ENCODE results near the gene SHMT2.
A peak's percentile ranks its signal among the peaks of the same experiment; 100 is the strongest.

SHMT2 gene

DNA sequence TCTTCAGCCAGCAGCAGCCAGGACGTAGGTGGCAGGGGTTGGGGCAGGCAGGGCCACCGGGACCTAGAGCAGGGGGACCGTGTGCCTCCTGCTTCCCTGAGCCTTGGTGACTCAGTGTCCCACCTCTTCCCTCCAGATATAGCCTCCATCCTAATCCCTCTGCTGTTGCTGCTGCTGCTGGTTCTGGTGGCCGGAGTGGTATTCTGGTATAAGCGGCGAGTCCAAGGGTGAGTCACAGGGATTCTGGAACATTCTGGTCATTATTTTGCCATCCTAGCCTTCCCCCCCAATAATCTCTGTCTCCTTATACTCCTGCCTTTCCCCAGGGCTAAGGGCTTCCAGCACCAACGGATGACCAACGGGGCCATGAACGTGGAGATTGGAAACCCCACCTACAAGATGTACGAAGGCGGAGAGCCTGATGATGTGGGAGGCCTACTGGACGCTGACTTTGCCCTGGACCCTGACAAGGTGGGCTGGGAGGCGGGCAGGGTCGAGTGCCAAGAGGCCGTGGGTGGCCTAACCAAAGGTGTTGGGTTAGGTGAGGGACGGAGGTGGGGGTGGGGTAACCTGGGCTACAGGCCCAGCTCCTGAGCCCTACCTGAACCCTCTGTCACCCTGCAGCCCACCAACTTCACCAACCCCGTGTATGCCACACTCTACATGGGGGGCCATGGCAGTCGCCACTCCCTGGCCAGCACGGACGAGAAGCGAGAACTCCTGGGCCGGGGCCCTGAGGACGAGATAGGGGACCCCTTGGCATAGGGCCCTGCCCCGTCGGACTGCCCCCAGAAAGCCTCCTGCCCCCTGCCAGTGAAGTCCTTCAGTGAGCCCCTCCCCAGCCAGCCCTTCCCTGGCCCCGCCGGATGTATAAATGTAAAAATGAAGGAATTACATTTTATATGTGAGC is 17.5 kb upstream of the SHMT2 start:
- no peak for DNase-seq (ENCODE audit: low spot score)
- TF ChIP-seq, protein P1, sequence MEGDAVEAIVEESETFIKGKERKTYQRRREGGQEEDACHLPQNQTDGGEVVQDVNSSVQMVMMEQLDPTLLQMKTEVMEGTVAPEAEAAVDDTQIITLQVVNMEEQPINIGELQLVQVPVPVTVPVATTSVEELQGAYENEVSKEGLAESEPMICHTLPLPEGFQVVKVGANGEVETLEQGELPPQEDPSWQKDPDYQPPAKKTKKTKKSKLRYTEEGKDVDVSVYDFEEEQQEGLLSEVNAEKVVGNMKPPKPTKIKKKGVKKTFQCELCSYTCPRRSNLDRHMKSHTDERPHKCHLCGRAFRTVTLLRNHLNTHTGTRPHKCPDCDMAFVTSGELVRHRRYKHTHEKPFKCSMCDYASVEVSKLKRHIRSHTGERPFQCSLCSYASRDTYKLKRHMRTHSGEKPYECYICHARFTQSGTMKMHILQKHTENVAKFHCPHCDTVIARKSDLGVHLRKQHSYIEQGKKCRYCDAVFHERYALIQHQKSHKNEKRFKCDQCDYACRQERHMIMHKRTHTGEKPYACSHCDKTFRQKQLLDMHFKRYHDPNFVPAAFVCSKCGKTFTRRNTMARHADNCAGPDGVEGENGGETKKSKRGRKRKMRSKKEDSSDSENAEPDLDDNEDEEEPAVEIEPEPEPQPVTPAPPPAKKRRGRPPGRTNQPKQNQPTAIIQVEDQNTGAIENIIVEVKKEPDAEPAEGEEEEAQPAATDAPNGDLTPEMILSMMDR (IDR thresholded peaks at IDR 0.05; ENCODE audit: borderline replicate concordance, control extremely low read depth, extremely low read depth, insufficient read depth, missing control alignments): no peak
- in situ Hi-C loops (cut with MboI; ENCODE audit: low sequenced_read_pairs, unreplicated experiment): no loop called here

DNA sequence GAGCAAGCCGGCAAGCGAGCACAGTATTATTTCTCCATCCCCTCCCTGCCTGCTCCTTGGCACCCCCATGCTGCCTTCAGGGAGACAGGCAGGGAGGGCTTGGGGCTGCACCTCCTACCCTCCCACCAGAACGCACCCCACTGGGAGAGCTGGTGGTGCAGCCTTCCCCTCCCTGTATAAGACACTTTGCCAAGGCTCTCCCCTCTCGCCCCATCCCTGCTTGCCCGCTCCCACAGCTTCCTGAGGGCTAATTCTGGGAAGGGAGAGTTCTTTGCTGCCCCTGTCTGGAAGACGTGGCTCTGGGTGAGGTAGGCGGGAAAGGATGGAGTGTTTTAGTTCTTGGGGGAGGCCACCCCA is 16.8 kb upstream of the SHMT2 start:
- DNase-seq (ENCODE audit: low spot score): no peak
- in situ Hi-C loops (cut with MboI; ENCODE audit: low sequenced_read_pairs, unreplicated experiment): no loop called here

DNA sequence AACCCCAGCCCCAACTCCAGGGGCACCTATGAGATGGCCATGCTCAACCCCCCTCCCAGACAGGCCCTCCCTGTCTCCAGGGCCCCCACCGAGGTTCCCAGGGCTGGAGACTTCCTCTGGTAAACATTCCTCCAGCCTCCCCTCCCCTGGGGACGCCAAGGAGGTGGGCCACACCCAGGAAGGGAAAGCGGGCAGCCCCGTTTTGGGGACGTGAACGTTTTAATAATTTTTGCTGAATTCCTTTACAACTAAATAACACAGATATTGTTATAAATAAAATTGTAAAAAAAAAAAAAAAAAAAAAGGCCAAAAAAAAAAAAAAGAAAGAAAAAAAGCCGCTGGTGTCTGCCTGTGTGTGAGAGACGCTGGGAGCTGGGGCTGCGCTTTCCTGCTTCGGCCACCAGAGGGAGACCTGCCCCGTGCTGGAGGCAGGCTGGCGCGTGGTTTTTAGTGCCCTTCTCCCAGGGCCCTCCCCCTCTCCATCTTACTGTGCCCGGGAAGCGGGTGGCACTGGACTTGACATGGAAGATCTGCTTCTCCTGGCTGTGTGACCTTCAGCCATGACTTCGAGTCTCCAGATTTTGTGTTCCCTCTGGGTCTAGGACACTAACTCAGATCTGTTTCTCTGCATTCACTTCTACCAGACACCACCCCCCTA is 16.3 kb upstream of the SHMT2 start:
- TF ChIP-seq, protein P1 (IDR thresholded peaks at IDR 0.05; ENCODE audit: borderline replicate concordance, control extremely low read depth, extremely low read depth, insufficient read depth, missing control alignments): peak; percentile 94
- in situ Hi-C loops (cut with MboI; ENCODE audit: low sequenced_read_pairs, unreplicated experiment): no loop called here
- DNase-seq (ENCODE audit: low spot score): peak; percentile 93

More for the DNA sequence above, 16.8 kb upstream of the SHMT2 start:
- TF ChIP-seq, protein P1 (IDR thresholded peaks at IDR 0.05; ENCODE audit: borderline replicate concordance, control extremely low read depth, extremely low read depth, insufficient read depth, missing control alignments): no peak

DNA sequence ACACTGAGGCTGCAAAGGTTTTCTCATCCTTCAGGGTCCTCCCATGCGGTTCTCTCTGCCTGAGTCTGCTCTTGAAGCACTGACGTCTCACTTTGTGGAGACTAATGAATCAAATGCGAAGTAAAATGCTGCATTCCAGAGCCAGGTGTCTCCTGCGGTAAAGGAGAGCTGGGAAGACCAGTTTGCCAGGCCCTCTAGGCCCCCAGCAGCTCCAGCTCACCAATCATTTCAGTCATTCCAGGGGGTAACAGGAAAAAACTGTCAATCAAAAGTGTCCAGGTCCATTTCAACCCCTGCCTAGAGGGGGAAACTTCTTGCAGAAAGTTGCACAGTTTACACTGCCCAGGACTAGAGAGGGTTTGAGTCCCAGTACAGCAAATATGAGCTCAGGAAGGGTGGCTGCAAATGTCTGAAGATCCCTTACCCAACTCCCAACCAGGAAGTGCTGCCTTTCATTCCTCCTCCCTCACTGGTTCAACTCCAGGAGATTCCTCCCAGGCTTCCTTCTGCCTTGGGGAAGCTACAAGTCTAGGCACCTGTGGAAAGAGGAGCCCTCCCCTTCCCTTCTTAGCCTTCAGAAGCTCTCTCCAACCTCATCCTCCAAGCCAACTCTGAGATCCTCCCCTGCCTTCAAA is 15.6 kb upstream of the SHMT2 start:
- DNase-seq (ENCODE audit: low spot score): no peak
- TF ChIP-seq, protein P1 (IDR thresholded peaks at IDR 0.05; ENCODE audit: borderline replicate concordance, control extremely low read depth, extremely low read depth, insufficient read depth, missing control alignments): no peak
- in situ Hi-C loops (cut with MboI; ENCODE audit: low sequenced_read_pairs, unreplicated experiment): no loop called here

DNA sequence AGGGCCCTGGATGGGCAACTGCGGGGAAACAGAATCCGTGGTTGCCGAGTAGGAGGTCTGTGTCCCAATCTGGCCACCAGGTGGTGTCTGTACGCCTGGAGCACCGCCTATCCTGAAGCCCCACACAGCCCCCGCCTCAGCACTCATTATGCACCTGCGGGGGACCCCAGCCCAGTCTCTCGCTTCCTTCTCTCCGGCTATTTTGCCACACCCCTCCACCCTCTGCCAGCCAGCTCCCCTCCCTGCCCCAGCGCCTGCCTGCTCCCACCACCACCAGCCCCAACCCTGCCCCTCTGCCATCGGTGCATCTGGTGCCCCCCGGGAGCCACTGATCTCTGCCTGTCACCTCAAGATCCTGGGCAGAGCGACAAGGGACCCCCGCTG is 15.1 kb upstream of the SHMT2 start:
- peak; percentile 86 for DNase-seq (ENCODE audit: low spot score)
- TF ChIP-seq, protein P1 (IDR thresholded peaks at IDR 0.05; ENCODE audit: borderline replicate concordance, control extremely low read depth, extremely low read depth, insufficient read depth, missing control alignments): peak; percentile 69
- in situ Hi-C loops (cut with MboI; ENCODE audit: low sequenced_read_pairs, unreplicated experiment): no loop called here

DNA sequence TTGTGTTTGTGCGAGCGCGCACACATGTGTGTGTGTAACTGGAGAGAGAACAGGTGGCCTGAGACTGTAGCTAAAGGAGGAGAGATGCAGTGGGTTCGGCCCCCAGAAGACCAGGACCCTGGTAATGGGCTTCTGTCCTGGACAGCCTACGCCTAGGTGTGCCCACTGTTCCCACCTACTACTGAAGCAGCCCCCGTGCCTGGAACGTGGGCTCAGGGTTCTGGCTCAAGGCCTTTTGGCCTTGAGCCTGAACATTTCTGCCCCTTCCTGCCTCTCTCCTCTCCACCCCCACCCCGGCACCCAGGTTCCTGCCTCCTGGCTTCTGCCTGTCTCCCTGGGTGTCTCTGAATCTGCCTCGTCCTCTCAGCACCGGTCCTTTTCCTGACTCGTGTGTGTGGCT is 14.4 kb upstream of the SHMT2 start:
- in situ Hi-C loops (cut with MboI; ENCODE audit: low sequenced_read_pairs, unreplicated experiment): no loop called here
- DNase-seq (ENCODE audit: low spot score): no peak
- TF ChIP-seq, protein P1 (IDR thresholded peaks at IDR 0.05; ENCODE audit: borderline replicate concordance, control extremely low read depth, extremely low read depth, insufficient read depth, missing control alignments): no peak

Measured in GM13976 (cell line).